A673 (cell line): Measurements from ENCODE around the gene HMGB2. TPM values are rescaled to one million over a fixed set of nuclear protein-coding genes. Genes with fewer than 3 reads are reported as not detected.

Experiments used
- BruUV-seq: library from RNA; stranded (reverse); fragments of 400-500 nt; replicated peaks from 2 replicates; lab custom pipeline; 2021; lab: Mats Ljungman, UMichigan
- CTCF ChIA-PET: fragments of 300-600 bp; sonication (Branson Sonifier 250); formaldehyde crosslinking; loops from one replicate; lab custom pipeline; 2022; ENCODE audit warnings: antibody characterized with exemption; lab: Charles Lee
- POLR2A ChIA-PET: fragments of 300-600 bp; sonication (Branson Sonifier 250); formaldehyde crosslinking; loops from one replicate; lab custom pipeline; 2022; ENCODE audit warnings: antibody characterized with exemption; ENCODE audit not compliant: low non-redundant PET; lab: Charles Lee
- DNase-seq: peaks from one replicate; pipeline ENCODE4 v3.0.0-alpha.2; 2015; ENCODE audit warnings: low spot score
- H3K27ac ChIP-seq: fragments of 200-600 bp; sonication (generic); 2 replicates; pipeline ENCODE4 v1.5.1; 2016; ENCODE audit warnings: mixed run types, low read depth, mild to moderate bottlenecking, mixed read lengths, antibody characterized with exemption, low read length; ENCODE audit not compliant: poor library complexity, severe bottlenecking
- H3K27me3 ChIP-seq: fragments of 200-600 bp; sonication (generic); replicated peaks from 2 replicates; pipeline ENCODE4 v1.6.1; 2017; ENCODE audit warnings: mixed run types, low read depth, mild to moderate bottlenecking, mixed read lengths, antibody characterized with exemption, low read length; ENCODE audit not compliant: insufficient read depth, poor library complexity
- H3K36me3 ChIP-seq: fragments of 200-600 bp; sonication (generic); 2 replicates; pipeline ENCODE4 v1.6.1; 2016; ENCODE audit warnings: mixed run types, mild to moderate bottlenecking, mixed read lengths, antibody characterized with exemption, low read length; ENCODE audit not compliant: insufficient read depth, poor library complexity, severe bottlenecking
- H3K4me1 ChIP-seq: fragments of 200-600 bp; sonication (generic); 2 replicates; pipeline ENCODE4 v1.6.1; 2017; ENCODE audit warnings: mixed run types, mild to moderate bottlenecking, mixed read lengths, antibody characterized with exemption, low read length; ENCODE audit not compliant: insufficient read depth, poor library complexity, severe bottlenecking
- H3K4me3 ChIP-seq: fragments of 200-600 bp; sonication (generic); 2 replicates; pipeline ENCODE4 v1.5.1; 2016; ENCODE audit warnings: low read depth, mixed run types, mild to moderate bottlenecking, mixed read lengths, low read length; ENCODE audit not compliant: poor library complexity, severe bottlenecking
- H3K9me3 ChIP-seq: fragments of 200-600 bp; sonication (generic); 2 replicates; pipeline ENCODE4 v1.6.1; 2016; ENCODE audit warnings: mixed run types, low read depth, mild to moderate bottlenecking, mixed read lengths, antibody characterized with exemption, low read length; ENCODE audit not compliant: poor library complexity, severe bottlenecking
- EZH2 ChIP-seq: fragments of 200-600 bp; sonication (generic); IDR thresholded peaks from 2 replicates; pipeline ENCODE4 v1.6.1; 2017; ENCODE audit warnings: borderline replicate concordance, low read depth, mild to moderate bottlenecking, mixed read lengths, antibody characterized with exemption, low read length; ENCODE audit not compliant: poor library complexity, severe bottlenecking
- intact Hi-C: fragments of 100-400 bp; cut with micrococcal nuclease; formaldehyde crosslinking; loops from one replicate; pipeline ENCODE4 v1.10.0; 2022; ENCODE audit not compliant: unreplicated experiment
- total RNA-seq: library from RNA; stranded (reverse); gene quantifications from 2 replicates; pipeline ENCODE4 v1.2.3, GENCODE V29; 2021
- TF ChIP-seq, protein P1 (sequence below): fragments of 300-800, 200-600 bp; sonication (generic); conservative IDR thresholded peaks from 2 replicates; pipeline ENCODE4 v1.5.1; 2017; ENCODE audit warnings: low read depth, mild to moderate bottlenecking, antibody characterized with exemption, low read length, moderate library complexity, mixed read lengths

HMGB2 gene
- total RNA-seq, 1 experiment from 2014 or later, result 392 TPM

DNA sequence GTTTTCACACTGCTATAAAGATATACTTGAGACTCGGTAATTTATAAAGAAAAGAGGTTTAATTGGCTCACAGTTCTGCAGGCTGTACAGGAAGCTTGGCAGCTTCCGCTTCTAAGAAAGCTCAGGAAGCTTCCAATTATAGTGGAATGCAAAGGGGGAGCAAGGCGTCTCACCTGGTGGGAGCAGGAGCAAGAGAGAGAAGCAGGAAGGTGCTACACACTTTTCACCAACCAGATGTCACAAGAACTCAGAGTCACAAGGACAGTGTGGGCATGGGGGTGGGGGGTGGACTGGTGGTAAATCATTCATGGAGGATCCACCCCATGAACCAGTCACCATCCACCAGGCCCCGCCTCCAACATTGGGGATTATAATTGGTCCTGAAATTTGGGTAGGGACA, 22.8 kb downstream of the HMGB2 start:
- Histone ChIP-seq H3K27ac (peak overlapping the region; percentile 53), H3K4me3 (no peak overlapping the region), H3K36me3 (peaks cover 17% of the 10 kb centered on the region), H3K9me3 (no peaks in the 10 kb centered on the region), H3K27me3 (no peaks in the 10 kb centered on the region), H3K4me1 (peaks cover 21% of the 10 kb centered on the region)
- DNase-seq, result peak; percentile 80
- intact Hi-C loops, result no loop called here
- TF ChIP-seq EZH2, result no peak
- TF ChIP-seq, protein P1, sequence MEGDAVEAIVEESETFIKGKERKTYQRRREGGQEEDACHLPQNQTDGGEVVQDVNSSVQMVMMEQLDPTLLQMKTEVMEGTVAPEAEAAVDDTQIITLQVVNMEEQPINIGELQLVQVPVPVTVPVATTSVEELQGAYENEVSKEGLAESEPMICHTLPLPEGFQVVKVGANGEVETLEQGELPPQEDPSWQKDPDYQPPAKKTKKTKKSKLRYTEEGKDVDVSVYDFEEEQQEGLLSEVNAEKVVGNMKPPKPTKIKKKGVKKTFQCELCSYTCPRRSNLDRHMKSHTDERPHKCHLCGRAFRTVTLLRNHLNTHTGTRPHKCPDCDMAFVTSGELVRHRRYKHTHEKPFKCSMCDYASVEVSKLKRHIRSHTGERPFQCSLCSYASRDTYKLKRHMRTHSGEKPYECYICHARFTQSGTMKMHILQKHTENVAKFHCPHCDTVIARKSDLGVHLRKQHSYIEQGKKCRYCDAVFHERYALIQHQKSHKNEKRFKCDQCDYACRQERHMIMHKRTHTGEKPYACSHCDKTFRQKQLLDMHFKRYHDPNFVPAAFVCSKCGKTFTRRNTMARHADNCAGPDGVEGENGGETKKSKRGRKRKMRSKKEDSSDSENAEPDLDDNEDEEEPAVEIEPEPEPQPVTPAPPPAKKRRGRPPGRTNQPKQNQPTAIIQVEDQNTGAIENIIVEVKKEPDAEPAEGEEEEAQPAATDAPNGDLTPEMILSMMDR, result no peak
- BruUV-seq, result no TSS peak
- CTCF ChIA-PET, result no interaction called here
- POLR2A ChIA-PET, result no interaction called here

DNA sequence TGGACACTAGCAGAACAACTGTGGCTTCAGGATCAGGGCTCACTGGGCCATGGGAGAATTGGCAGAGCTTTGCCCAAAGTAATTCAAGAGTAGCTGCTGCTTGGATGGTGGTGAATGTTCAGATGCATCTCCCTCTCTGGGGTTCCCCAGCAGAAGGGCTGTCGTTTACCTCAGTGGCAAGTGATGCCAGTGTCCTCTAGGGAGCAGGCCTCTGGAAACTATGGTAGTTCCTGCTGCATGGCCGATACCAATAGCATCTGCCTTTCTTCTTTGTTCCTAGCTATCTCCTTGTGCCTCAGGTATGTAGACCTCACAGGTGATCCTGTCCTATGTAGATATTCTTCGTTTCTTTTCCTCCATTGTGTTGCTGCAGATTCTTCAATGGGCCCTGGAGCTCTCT, 26.4 kb downstream of the HMGB2 start:
- DNase-seq, result no peak
- Histone ChIP-seq H3K4me3 (no peak overlapping the region), H3K9me3 (peaks cover 6% of the 10 kb centered on the region), H3K36me3 (peaks cover 29% of the 10 kb centered on the region), H3K27ac (no peak overlapping the region), H3K4me1 (peaks cover 21% of the 10 kb centered on the region), H3K27me3 (no peaks in the 10 kb centered on the region)
- BruUV-seq, result no TSS peak
- ChIA-PET POLR2A (no interaction called here), CTCF (no interaction called here)
- intact Hi-C loops, result no loop called here
- TF ChIP-seq, protein P1, result no peak
- TF ChIP-seq EZH2, result no peak

DNA sequence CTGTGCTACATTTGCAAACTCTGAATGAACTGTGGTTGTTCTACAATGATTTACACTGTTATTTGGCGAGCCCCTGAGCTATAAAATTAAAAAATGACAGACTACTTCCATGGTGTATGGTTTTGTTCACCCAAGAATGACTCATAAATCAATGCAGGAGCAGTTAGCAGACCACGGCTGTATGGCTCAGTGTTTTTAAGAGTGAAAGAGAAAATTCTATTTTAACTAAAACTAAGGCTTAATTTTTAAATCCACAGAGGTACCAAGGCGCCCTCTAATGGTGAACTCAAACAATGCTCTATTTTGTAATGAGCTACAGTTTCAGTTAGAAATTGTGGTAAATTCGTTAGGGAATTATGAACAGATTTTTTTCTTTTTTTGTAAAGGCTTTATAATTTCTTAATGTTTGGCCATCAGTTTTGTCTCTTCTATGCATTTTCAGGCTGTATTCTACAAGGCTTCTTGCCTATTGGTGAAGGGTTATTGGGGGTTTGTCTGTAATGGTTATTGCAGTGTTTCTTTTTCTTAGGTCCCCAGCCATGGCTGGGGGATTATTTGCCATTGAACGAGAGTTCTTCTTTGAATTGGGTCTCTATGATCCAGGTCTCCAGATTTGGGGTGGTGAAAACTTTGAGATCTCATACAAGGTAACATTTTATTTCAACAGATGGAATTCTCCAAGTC, 32.5 kb downstream of the HMGB2 start:
- ChIA-PET POLR2A (interaction anchor here (0.5 to 0.9 kb wide), 4 partner anchors 16 to 231 kb away, joined by 3 to 5 read pairs (median 3); partner anchors contain the start of gene HMGB2), CTCF (interaction anchor here (0.6 to 2.5 kb wide), 15 partner anchors 8 to 409 kb away, joined by 3 to 36 read pairs (median 5); no protein-coding TSS in a partner anchor)
- no peaks in the 10 kb centered on the region for H3K27me3 ChIP-seq
- H3K9me3 ChIP-seq, result peaks cover 6% of the 10 kb centered on the region
- H3K4me3 ChIP-seq, result no peak overlapping the region
- peak overlapping the region; percentile 34 for H3K27ac ChIP-seq
- intact Hi-C loops, result loop anchor here (2.0 to 5.0 kb wide), 2 partner anchors 43 to 289 kb away; no protein-coding TSS in a partner anchor
- peak; percentile 69 for DNase-seq
- TF ChIP-seq, protein P1, result peak; percentile 92
- no peak for TF ChIP-seq EZH2
- H3K36me3 ChIP-seq, result peaks cover 14% of the 10 kb centered on the region
- no TSS peak for BruUV-seq
- H3K4me1 ChIP-seq, result peaks cover 15% of the 10 kb centered on the region
